Measurements from ENCODE around the gene ISM1.

- TF ChIP-seq EGR1 (IDR thresholded peaks at IDR 0.05) = no peak
- no peak for TF ChIP-seq FOXM1 (IDR thresholded peaks at IDR 0.05; ENCODE audit: borderline replicate concordance, low read depth)
Measured at GRCh38 chr20:13299401-13299800, 78.3 kb downstream of the ISM1 start.
